ENCODE measurements around the gene CIB1.
A peak's percentile ranks its signal among the peaks of the same experiment; 100 is the strongest.
"Not testable (repeated sequence)": the region's sequence is repeated elsewhere in the genome, so short reads cannot be mapped to it uniquely, and the experiment has no call there.

The CIB1 gene

DNA sequence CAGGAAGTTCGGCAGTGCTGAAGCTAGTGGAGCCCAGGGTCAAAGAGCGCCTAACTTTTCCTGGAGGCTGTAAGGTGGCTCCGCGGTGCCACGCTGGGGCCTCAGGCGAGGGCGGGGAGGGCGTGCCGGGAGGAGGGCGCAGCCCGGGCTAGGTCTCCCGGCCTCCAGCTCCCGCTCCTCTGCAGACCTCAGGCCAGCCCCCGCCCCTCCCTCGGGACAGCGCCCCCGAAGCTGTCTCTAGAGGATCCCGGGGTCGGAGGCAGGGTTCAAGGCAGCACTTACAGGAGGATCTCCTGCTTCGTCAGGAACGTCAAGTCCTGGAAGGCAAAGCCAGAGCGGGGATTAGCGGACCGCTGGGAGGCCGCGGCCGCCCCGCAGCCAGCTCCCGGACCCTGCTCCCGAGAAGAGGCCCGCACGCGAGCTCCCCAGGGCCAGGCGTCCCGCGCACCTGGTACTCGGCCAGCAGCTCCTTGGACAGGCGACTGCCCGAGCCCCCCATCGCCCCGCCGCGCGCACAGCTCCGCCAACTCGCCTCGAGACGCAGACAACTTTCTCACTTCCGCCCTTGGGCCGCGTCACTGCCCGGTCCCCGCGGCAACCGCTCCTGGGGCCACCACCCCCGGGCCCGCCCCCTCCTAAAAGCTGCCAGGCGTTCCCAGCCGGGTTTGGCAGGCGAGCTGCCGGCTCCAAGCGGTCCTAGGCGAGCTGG lies at the start of gene CIB1:
Gene CIB1, minus strand, starts transcription at position 555 of the 709 bp plus-strand sequence. Its CDS starts 56 bp downstream, at position 499.
- DNase-seq = peak; percentile 97

DNA sequence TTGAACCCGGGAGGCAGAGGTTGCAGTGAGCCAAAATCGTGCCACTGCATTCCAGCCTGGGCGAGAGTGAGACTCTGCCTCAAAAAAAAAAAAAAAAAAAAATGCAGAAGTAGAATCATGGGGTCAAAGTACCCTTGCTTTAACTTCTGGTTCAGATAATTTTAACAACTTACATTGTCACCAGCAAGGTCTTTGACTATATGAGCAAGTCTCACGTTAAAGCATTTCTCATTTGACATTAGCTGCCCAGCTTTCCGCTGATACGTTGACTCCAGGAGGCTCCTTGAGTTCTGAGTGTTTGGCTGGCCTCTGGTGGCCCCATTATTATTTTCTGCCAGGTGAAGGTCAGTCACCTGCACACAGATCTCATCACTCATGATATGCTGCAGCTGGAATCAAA lies 47.9 kb upstream of the CIB1 start:
- DNase-seq = peak; percentile 17

DNA sequence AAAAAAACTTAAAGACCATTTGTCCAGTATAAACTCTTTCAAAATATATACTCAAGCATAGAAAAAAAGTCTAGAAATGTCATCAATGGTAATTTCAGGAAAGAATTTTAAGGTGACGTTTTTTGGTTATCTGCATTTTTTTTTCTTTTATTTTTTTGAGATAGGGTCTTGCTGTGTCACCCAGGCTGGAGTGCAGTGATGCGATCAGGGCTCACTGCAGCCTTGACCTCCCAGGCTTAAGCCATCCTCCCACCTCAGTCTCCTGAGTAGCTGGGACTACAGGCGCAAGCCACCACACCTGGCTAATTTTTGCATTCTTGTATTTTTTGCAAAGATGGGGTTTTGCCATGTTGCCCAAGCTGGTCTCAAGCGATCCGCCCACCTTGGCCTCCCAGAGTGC lies 47.0 kb upstream of the CIB1 start:
- not testable (repeated sequence) for DNase-seq

DNA sequence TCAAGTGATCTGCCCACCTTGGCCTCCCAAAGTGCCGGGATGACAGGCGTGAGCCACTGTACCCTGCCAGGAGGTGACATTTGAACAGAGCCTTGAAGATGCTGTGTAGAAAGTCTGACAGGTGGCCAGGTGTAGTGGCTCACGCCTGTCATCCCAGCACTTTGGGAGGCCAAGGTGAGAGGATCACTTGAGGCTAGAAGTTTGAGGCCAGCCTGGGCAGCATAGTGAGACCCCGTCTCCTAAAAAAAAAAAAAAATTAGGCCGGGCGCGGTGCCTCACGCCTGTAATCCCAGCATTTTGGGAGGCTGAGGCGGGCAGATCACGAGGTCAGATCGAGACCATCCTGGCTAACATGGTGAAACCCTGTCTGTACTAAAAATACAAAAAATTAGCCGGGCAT lies 44.7 kb upstream of the CIB1 start:
- DNase-seq = not testable (repeated sequence)

DNA sequence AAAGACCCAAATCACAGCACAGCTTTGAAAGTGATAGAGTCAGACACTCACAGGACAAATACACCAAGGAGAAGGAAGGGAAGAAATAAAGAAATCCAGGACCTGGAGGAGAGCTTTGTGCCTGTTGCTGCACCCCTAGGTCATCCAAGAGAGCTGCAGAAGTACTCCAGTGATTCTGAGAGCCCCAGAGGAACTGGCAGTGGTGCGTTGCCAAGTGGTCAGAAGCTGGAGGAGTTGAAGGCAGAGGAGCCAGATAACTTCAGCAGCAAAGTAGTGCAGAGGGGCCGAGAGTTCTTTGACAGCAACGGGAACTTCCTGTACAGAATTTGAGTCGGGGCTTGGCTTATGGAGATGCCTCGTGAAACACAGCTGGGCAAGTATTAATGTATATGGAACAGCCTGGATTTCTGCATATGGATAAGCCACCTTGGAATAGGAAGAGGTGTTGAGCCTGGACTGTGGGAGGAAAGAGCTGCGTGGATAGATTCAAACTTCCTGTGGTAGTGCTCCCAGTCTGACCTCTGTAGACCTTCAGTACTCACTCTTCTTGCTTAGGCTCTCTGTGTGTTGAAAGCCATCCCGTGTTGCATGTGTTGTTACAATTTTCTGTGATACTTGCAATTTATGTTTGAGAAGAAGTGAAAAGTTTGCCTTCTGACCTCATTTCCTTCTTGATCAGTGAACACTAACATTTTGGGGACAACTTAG lies 37.9 kb upstream of the CIB1 start:
- DNase-seq = no peak

DNA sequence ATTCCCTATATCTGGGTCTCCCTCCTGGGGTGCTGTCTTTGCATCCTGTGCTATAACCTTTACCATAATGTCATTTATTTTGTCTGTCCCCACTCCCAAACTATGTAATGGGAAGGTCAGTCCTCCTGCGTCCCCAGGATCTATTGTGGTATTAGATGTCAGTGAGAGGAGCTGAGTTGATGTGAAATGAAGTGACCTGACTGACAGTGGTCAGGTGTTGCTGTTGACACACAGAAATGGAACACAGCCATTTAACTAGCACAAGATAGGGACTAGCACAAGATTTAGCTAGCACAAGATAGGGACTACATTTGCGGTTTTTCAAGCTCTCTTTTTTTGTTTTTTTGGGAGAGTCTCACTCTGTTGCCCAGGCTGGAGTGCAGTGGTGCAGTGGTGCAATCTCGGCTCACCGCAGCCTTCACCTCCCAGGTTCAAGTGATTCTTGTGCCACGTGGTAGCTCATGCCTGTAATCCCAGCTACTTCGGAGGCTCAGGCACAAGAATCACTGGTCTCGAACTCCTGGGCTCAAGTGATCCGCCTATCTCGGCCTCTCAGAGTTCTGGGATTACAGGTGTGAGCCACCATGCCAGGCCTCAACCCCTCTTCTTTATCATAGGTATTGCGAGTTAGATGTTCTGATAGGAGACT lies 36.9 kb upstream of the CIB1 start:
- DNase-seq = no peak

DNA sequence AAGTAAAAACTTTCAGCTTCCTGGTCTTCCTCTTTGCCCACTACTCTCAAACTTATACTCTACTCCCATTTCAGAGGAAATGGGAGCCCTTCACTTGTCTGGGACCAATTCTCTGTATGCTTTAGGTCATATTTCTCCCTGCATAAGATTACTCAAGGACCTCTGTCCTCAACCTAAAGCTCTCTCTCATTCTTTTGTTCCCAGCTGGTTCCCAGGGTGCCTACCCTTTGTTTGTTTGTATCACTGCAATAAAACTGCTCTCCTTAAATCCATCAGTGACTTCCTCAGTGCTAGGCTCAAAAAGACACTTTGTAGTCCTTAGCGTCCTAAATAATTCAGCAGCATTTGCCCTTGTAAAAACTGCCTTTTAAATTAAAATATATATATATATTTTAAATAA lies 34.7 kb upstream of the CIB1 start:
- peak; percentile 9 for DNase-seq

DNA sequence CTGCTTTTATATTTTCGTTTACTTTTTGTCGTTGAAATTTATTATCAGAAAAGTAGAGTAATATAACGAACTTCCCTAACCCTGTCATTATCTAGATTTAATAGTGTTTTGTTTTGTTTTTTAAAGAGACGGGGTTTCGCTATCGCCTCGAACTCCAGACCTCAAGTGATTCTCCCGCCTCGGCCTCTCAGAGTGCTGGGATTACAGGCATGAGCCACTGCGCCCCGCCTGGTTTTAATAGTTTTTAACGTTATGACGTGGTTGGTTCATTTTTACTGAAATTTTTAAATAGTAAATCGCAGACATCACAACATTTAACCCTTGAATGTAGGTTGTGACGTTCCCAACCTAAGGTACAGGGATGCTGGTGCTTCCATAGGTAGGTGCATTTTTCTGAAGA lies 32.7 kb upstream of the CIB1 start:
- DNase-seq = peak; percentile 42

DNA sequence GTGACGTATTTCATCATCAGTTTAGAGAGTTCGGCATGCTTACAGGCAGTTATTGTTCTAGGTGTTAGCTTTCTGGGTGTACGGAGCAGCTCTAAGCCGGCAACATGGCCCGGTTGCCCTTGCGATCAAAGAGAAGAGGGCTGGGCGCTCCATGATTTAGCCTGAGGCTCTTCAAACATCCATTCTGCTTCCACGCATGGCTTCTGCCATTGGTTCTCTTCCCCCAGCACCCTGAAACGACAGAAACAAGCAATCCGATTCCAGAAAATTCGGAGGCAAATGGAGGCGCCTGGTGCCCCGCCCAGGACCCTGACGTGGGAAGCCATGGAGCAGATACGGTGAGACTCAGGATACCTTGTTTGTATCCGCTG lies 32.3 kb upstream of the CIB1 start:
- peak; percentile 68 for DNase-seq

DNA sequence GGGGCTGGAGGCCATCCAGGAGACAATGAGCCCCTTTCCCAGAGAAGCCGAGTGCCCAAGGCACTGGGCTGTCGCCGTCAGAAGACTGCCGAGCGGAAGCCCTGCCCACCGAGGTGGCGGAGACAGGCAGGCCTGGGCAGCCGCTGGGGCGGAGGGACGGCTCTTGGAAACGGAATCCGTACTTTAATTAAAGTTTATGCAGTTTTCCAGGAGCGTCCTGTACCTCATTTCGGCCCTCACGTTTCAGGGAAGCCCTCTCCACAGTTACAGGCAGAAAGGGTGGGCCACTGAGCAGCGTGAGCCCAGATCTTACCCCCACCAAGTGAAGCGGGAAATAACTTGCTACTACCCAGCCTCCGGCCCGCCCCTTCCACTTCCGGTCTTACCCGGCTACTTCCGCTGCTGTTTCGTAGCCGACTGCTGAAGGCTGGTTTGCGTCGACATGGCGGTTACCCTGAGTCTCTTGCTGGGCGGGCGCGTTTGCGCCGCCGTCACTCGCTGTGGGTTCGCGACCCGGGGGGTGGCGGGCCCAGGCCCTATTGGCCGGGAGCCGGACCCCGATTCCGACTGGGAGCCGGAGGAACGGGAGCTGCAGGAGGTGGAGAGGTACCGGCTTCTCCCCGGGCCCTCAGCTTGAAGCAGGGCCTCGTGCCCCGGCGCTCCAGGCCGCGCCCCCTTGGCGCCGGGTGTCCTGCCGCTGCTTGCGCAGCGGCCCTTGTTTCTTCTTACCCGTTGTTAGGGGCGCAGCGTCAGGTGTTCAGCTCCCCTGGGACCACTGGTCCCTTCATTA lies 31.7 kb upstream of the CIB1 start, which contains the start of gene NGRN:
Gene NGRN, plus strand, starts transcription at position 402 of the 790 bp plus-strand sequence. Its CDS starts 41 bp downstream, at position 443.
- DNase-seq = peak; percentile 91

DNA sequence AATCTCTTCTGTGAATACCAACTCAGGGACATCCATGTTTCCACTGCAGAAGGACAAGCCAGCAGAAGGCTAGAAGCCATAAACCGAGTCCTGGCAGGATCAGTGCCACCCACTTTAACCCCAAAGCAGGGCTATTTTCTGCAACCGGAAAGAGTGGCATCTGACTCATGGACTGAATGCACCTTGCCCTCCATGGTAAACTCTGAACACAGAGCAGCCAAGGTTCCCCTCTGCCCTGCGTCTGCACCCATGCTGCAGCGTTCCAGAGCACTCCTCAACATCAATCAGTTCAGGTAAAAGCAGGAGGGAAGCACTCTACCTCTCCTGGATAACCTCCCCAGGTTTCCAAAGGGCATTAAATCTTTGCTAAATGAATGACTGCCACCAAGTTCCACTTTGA lies 30.9 kb upstream of the CIB1 start:
- DNase-seq = peak; percentile 48

DNA sequence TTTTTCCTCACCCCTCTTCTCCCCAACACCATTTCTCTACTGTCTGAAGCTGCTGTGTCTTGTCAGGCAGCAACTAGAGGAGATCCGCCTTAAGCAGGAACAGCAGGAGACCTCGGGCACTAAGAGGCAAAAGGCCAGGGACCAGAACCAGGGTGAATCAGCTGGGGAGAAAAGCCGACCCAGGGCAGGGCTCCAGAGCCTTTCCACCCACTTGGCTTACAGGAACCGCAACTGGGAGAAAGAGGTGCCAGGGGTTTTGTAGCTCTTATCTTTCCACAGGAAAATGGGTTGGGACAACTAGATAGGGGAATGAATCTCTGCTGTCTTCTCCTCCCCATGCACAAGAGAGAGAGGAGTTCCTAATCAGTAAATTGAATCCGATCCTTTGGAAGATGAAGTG lies 28.7 kb upstream of the CIB1 start:
- DNase-seq = no peak

DNA sequence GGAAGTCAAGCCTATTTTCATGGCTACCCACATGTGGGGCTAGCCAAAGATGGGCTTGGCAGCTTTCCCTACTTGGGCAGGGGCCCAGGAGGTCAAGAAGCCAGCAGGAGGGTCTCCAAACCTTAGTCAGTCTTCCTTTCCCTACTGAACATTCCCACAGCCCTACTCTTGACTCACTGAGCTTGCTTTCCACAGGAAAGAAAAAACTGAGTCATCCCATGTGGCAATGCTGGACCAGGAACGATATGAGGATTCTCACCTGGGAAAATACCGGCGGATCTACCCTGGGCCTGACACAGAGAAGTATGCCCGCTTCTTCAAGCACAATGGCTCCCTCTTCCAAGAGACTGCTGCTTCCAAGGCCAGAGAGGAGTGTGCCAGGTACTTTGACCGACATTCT lies 28.1 kb upstream of the CIB1 start:
- DNase-seq = no peak

DNA sequence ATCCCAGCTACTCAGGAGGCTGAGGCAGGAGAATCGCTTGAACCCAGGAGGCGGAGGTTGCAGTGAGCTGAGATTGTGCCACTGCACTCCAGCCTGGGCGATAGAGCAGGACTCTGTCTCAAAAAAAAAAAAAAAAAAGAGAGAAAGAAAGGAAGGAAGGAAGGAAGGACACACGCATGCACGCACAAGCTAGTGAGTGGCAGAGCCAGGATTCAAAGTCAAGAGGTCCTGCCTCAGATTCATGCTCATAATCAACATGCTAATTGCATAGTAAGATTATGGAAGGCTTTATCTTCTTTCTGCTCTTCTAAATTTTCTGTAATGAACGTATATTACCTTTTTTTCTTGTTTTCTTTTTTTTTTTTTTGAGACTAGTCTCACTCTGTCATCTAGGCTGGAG lies 27.0 kb upstream of the CIB1 start:
- not testable (repeated sequence) for DNase-seq

DNA sequence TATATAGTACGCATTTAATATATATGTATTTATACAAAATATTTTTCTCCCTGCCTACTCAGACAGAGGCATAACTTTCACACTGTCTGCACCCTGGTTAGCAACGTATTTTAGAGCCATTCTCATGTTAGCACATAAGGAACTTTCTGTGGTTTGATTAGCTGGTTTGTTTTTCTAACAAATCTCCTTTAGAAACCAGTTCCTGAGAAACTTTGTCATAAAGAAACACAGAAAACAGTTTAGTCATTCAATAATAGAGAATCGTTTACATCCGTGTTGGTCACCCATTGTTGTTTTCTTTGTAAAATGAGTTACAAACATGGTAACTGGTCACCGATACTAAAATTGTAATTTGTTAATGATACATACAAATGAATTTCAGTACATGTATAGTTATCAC lies 25.8 kb upstream of the CIB1 start:
- DNase-seq = no peak

DNA sequence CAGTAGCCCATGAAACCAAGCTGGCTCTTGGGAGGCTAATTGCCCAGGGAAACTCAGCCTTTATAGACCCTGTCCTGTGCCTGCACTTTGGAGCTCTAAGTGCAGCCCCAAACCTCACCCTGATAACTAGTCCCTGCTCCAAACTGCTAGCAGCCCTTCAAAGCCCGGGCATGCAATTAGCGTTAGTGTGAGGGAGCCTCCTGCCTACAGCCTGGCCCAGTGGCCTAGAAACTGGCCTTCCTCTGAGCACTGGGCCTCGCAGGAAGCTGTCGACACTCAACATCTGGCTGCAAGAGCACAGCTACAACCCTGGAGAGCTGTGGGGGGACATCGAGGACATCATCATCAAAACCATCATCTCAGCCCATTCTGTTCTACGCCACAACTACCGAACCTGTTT lies 24.0 kb upstream of the CIB1 start:
- DNase-seq = no peak

DNA sequence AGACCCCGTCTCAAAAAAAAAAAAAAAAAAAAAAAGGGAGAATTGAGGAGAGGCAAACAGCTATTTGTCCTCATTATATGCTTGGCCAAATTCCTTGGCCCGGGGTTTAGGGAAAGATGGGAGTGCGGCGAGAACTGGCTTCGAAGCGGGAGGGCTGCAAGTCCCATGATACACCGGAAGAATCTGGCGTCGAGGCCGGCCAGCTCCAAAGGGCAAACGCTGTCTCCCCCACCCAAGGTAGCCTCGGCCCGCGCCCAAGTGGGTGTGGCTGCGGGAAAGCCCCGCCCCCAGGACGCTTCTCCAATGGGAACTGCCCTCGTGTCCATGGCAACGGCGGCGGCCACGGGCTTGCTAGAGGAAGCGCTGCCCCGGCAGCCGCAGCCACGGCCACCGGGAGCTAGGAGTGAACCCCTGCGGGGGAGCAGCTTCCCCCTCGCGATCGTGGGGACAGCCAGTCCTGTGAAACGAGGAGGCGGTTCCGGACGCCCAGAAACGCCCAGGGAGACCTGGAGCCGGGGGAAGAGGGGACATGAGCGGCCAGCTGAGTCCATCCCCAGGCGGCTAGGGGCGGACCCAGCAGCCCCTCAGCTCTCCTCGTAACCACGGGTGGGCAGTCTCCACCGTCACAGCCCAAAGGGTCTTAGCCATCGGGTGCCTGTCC lies 15.6 kb upstream of the CIB1 start, which contains the start of gene TTLL13:
Gene TTLL13, plus strand, starts transcription at position 354 of the 661 bp plus-strand sequence. CDS start 1,075 bp downstream, outside the sequence.
- peak; percentile 94 for DNase-seq

DNA sequence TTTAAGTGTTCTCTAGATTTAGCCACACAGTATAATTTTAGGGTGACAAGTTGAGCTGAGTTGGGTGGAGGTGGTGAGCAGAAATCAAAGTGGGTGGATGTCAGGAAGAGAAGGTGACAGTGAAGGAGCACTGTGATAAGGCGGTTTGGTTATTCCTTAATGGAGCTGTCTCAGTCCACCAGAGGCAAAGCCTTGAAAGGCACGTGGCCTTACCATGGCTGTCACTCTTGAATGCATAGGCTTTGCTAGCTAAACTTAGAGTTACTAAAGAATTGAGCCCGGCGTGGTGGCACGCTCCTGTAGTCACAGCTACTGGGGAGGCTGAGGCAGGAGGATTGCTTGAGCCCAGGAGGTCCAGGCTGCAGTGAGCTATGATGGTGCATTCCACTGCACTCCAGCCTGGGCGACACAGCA lies 15.1 kb upstream of the CIB1 start:
- peak; percentile 53 for DNase-seq

DNA sequence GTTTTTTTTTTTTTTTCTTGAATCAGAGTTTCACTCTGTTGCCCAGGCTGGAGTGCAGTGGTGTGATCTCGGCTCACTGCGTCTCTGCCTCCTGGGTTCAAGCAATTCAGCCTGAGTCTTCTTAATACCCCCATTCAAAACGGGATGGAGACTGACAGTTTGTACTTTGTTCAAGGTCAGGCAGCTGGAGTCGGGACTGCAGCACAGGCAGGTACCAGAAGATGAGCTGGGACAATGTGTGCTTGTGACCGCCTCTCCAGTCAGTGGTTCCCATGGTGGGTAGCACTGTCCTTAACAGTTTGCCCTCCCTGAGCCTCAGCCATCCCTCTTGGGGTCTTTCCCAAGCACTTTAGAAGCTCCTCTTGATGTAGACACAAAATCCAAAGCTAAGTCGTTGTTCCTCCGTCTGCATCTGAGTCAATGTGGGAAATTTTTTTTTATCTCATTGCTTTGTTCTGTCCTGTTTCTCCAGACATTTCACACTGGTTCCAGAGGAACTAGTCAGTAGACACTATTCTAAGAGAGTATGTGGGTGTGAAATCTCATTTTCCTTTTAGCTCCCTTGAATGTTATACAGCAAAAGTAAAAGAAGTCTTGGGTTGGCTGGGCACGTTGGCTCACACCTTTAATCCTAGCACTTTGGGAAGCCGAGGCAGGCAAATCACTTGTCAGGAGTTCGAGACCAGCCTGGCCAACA lies 10.3 kb upstream of the CIB1 start:
- DNase-seq = no peak

DNA sequence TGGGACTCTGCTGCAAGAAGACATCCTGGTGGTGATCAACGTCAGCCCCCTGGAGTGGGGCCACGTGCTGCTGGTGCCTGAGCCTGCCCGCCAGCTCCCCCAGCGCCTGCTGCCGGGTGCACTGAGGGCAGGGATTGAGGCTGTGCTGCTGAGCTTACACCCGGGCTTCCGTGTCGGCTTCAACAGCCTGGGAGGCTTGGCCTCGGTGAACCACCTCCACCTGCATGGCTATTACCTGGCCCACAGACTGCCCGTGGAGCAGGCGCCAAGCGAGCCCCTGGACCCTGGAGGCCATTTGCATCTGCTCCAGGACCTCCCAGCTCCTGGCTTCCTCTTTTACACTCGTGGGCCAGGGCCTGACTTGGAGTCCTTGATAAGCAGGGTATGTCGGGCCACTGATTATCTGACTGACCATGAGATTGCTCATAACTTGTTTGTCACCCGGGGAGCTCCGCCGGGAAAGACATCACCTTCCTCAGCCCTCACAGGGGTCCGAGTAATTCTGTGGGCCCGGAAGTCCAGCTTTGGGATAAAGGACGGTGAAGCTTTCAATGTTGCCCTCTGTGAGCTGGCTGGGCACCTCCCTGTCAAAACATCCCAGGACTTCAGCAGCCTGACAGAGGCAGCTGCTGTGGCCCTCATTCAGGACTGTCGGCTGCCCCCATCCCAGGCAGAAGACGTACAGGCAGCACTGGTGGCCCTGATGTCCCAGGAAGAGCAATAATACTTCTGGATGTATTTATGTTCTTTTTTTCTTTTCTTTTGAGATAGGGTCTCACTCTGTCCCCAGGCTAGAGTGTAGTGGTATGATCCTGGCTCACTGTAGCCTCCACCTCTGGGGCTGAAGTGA lies 7.8 kb upstream of the CIB1 start:
- no peak for DNase-seq

DNA sequence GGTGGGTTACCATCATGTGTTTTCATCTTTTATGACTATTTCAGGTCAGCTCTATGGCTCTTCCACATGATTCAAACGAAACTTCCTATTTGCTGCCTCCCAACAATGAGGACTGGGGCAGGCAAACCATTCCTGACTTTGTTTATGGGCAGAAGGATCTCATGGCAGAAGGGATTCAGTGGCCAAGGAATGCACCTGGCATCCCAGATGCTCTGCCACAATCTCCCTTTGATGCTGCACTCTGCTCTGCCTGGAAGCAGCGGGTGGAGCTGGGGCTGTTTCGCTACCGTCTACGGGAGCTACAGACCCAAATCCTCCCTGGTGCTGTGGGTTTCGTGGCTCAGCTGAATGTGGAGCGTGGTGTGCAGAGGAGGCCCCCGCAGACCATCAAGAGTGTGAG lies 7.1 kb upstream of the CIB1 start:
- DNase-seq = no peak

Measured in DMS53 (cell line).